H1 (cell line): Measurements from ENCODE around the gene CDKL4. TPM values are rescaled to one million over a fixed set of nuclear protein-coding genes. Genes with fewer than 3 reads are reported as not detected.

Source experiments
- CTCF ChIA-PET: fragments of 300-600 bp; sonication (Branson Sonifier 250); formaldehyde crosslinking; loops from one replicate; lab custom pipeline; 2021; ENCODE audit not compliant: partially characterized antibody; lab: Charles Lee
- POLR2A ChIA-PET: fragments of 300-600 bp; sonication (Branson Sonifier 250); formaldehyde crosslinking; loops from one replicate; lab custom pipeline; 2021; ENCODE audit warnings: inconsistent platforms; ENCODE audit not compliant: partially characterized antibody; lab: Charles Lee
- DNase-seq, 2 experiments: peaks; one replicate each; pipeline versions ENCODE4 v3.0.0 to v3.0.0-alpha.2; 2010 to 2022; ENCODE audit warnings: low spot score in 2 of 2, low read depth in 1 of 2, mixed read lengths in 1 of 2
- FAIRE-seq: peaks from 2 replicates; lab custom pipeline; 2011; peaks lifted over from hg19 to GRCh38; lab: Jason Lieb, UNC
- H2AFZ ChIP-seq: 2 replicates; pipeline ENCODE4 v1.8.1; 2012; ENCODE audit warnings: low read length, inconsistent platforms
- H2AK5ac ChIP-seq: 2 replicates; pipeline ENCODE4 v1.6.1; 2013; ENCODE audit warnings: low read depth, low read length
- H2BK120ac ChIP-seq: replicated peaks from 2 replicates; pipeline ENCODE3; 2013; ENCODE audit warnings: low read depth, low read length, inconsistent platforms
- H2BK12ac ChIP-seq: 2 replicates; pipeline ENCODE4 v1.6.1; 2013; ENCODE audit warnings: low read depth, low read length
- H2BK15ac ChIP-seq: 2 replicates; pipeline ENCODE4 v1.6.1; 2013; ENCODE audit warnings: low read length
- H2BK20ac ChIP-seq: 2 replicates; pipeline ENCODE4 v1.6.1; 2013; ENCODE audit warnings: low read length
- H2BK5ac ChIP-seq: 2 replicates; pipeline ENCODE4 v1.6.1; 2013; ENCODE audit warnings: low read depth, low read length
- H3K14ac ChIP-seq: 2 replicates; pipeline ENCODE4 v1.6.1; 2013; ENCODE audit warnings: inconsistent platforms; ENCODE audit not compliant: insufficient read length
- H3K18ac ChIP-seq: 2 replicates; pipeline ENCODE4 v1.6.1; 2013; ENCODE audit warnings: low read length; ENCODE audit errors: extremely low read depth
- H3K23ac ChIP-seq: 2 replicates; pipeline ENCODE4 v1.6.1; 2013; ENCODE audit warnings: inconsistent platforms; ENCODE audit not compliant: insufficient read length
- H3K23me2 ChIP-seq: 2 replicates; pipeline ENCODE4 v1.6.1; 2013; ENCODE audit warnings: low read depth, low read length
- H3K27ac ChIP-seq: 2 replicates; pipeline ENCODE4 v1.6.1; 2011; ENCODE audit warnings: low read depth, low read length, inconsistent platforms
- H3K27me3 ChIP-seq, 4 experiments: replicated peaks in 1 of 4; 1 replicate in 1 of 4; 2 replicates in 3 of 4; pipeline versions ENCODE4 v1.6.1 to v1.8.1; 2011 to 2013; ENCODE audit warnings: low read length in 3 of 4, mild to moderate bottlenecking in 3 of 4, inconsistent platforms in 2 of 4, mixed read lengths in 2 of 4, moderate library complexity in 1 of 4; ENCODE audit not compliant: control insufficient read depth in 3 of 4, insufficient read depth in 3 of 4; ENCODE audit errors: extremely low read depth in 1 of 4
- H3K36me3 ChIP-seq, 4 experiments: 2 replicates each; pipeline versions ENCODE4 v1.6.1 to v1.8.1; 2011 to 2013; ENCODE audit warnings: mild to moderate bottlenecking in 4 of 4, low read length in 3 of 4, moderate library complexity in 2 of 4, control low read depth in 1 of 4, inconsistent platforms in 1 of 4; ENCODE audit not compliant: insufficient read depth in 4 of 4, control insufficient read depth in 2 of 4
- H3K4ac ChIP-seq: replicated peaks from 2 replicates; pipeline ENCODE3; 2013; ENCODE audit warnings: low read length, low read depth, mixed read lengths, inconsistent platforms; ENCODE audit not compliant: insufficient read length
- H3K4me1 ChIP-seq, 4 experiments: replicated peaks in 1 of 4; 1 replicate in 1 of 4; 2 replicates in 3 of 4; pipeline versions ENCODE4 v1.6.1 to v1.8.1; 2011 to 2013; ENCODE audit warnings: low read length in 3 of 4, inconsistent platforms in 2 of 4, mixed read lengths in 1 of 4; ENCODE audit not compliant: insufficient read depth in 4 of 4, control insufficient read depth in 3 of 4
- H3K4me2 ChIP-seq, 2 experiments: 2 replicates each; pipeline versions ENCODE4 v1.6.1 to v1.8.1; 2011 to 2013; ENCODE audit warnings: low read depth in 2 of 2, low read length in 2 of 2, control low read depth in 1 of 2, inconsistent platforms in 1 of 2, mild to moderate bottlenecking in 1 of 2; ENCODE audit not compliant: insufficient read depth in 1 of 2
- H3K4me3 ChIP-seq, 4 experiments: fragments of 200-600, 300-600 bp in 1 of 4; sonication (generic), shearing (Covaris generic), sonication (Bioruptor Twin) in 1 of 4; 2 replicates each; pipeline versions ENCODE4 v1.5.1 to v1.8.1; 2011 to 2016; ENCODE audit warnings: low read length in 4 of 4, low read depth in 3 of 4, control low read depth in 2 of 4, inconsistent platforms in 2 of 4, mild to moderate bottlenecking in 2 of 4, mixed read lengths in 1 of 4, moderate library complexity in 1 of 4; ENCODE audit not compliant: insufficient read depth in 2 of 4; ENCODE audit errors: extremely low read depth in 1 of 4
- H3K56ac ChIP-seq: replicated peaks from 2 replicates; pipeline ENCODE3; 2013; ENCODE audit warnings: low read depth, mild to moderate bottlenecking, mixed read lengths, low read length, inconsistent platforms; ENCODE audit not compliant: insufficient read length
- H3K79me1 ChIP-seq: 2 replicates; pipeline ENCODE4 v1.6.1; 2013; ENCODE audit warnings: low read depth, low read length, control low read depth
- H3K79me2 ChIP-seq, 2 experiments: 2 replicates each; pipeline versions ENCODE4 v1.6.1 to v1.8.1; 2012 to 2013; ENCODE audit warnings: low read length in 2 of 2, mild to moderate bottlenecking in 2 of 2, inconsistent platforms in 1 of 2; ENCODE audit not compliant: insufficient read depth in 2 of 2, control insufficient read depth in 1 of 2
- H3K9ac ChIP-seq, 4 experiments: replicated peaks in 1 of 4; 1 replicate in 1 of 4; 2 replicates in 3 of 4; pipeline versions ENCODE4 v1.6.1 to v1.8.1; 2011 to 2013; ENCODE audit warnings: low read depth in 3 of 4, low read length in 3 of 4, control low read depth in 2 of 4, mild to moderate bottlenecking in 2 of 4, moderate library complexity in 2 of 4, inconsistent platforms in 1 of 4; ENCODE audit errors: extremely low read depth in 1 of 4
- H3K9me3 ChIP-seq, 2 experiments: 2 replicates each; pipeline versions ENCODE4 v1.6.1 to v1.8.1; 2012 to 2013; ENCODE audit warnings: mild to moderate bottlenecking in 2 of 2, moderate library complexity in 2 of 2, control low read depth in 1 of 2, inconsistent platforms in 1 of 2, low read depth in 1 of 2, low read length in 1 of 2, mixed read lengths in 1 of 2; ENCODE audit not compliant: insufficient read depth in 2 of 2
- H4K20me1 ChIP-seq, 2 experiments: replicated peaks in 1 of 2; 2 replicates each; pipeline versions ENCODE3 to v1.8.1; 2011 to 2013; ENCODE audit warnings: inconsistent platforms in 2 of 2, low read length in 2 of 2, mild to moderate bottlenecking in 1 of 2; ENCODE audit not compliant: insufficient read depth in 2 of 2, control insufficient read depth in 1 of 2
- H4K5ac ChIP-seq: 2 replicates; pipeline ENCODE4 v1.6.1; 2013; ENCODE audit warnings: low read length, low read depth, mixed read lengths, inconsistent platforms; ENCODE audit not compliant: insufficient read length
- H4K8ac ChIP-seq: 2 replicates; pipeline ENCODE4 v1.8.0; 2013; ENCODE audit warnings: mild to moderate bottlenecking, moderate library complexity, low read length, inconsistent platforms; ENCODE audit not compliant: insufficient read depth; ENCODE audit errors: extremely low read depth
- H4K91ac ChIP-seq: replicated peaks from 2 replicates; pipeline ENCODE3; 2013; ENCODE audit warnings: low read length, mixed read lengths, inconsistent platforms; ENCODE audit not compliant: insufficient read length
- WGBS, 2 experiments: shearing (Covaris generic) in 1 of 2; methylation state at CpG; one replicate each; pipeline versions ENCODE4 v1.1.6 to v1.1.7; 2013 to 2015; ENCODE audit warnings: low lambda C conversion rate in 2 of 2, mixed read lengths in 2 of 2, inconsistent platforms in 1 of 2, low coverage in 1 of 2, missing lambda C conversion rate in 1 of 2; ENCODE audit not compliant: insufficient replicate concordance in 2 of 2, insufficient coverage in 1 of 2, insufficient read length in 1 of 2; ENCODE audit errors: extremely low coverage in 1 of 2, missing lambda C conversion rate in 1 of 2; 5-methylcytosine and 5-hydroxymethylcytosine counted together
- polyA plus RNA-seq, 7 experiments: library from polyadenylated mRNA; depleted of rRNA in 3 of 7; stranded (reverse) in 5 of 7; unstranded in 2 of 7; fragments of >200 nt in 5 of 7; fragments of 200-250 nt in 2 of 7; gene quantifications; 1 replicate in 5 of 7; 2 replicates in 1 of 7; 4 replicates in 1 of 7; pipeline versions ENCODE4 v1.2.1 to v1.2.3, GENCODE V29; 2011 to 2013; ENCODE audit warnings: missing spikeins in 2 of 7, mixed read lengths in 2 of 7
- total RNA-seq: library from RNA; stranded (reverse); fragmentation: NEBNext Ultra II Directional; extraction: Animal tissue kit (Norgen Biotek cat#: 25700); gene quantifications from 2 replicates; pipeline ENCODE4 v1.2.1, GENCODE V29; 2021

Gene CDKL4
- total and polyA plus RNA-seq, 2 of the 8 experiments (the other 6 are each of a cell fraction or from before 2014, with no cell fraction given): not detected

GRCh38 chr2:39183673-39184072, 60.1 kb downstream of the CDKL4 start:
- H4K5ac ChIP-seq: no peak overlapping the region
- no peaks in the 10 kb centered on the region for H3K79me2 ChIP-seq
- H3K4ac ChIP-seq: no peak overlapping the region
- H3K18ac ChIP-seq: no peak overlapping the region
- no peak overlapping the region for H4K8ac ChIP-seq
- ChIA-PET CTCF (interaction anchor here (0.7 to 1.0 kb wide), 2 partner anchors 22 to 59 kb away, joined by 3 read pairs; no protein-coding TSS in a partner anchor), POLR2A (no interaction called here)
- no peaks in the 10 kb centered on the region for H3K79me1 ChIP-seq
- no peak overlapping the region for H3K23ac ChIP-seq
- no peaks in the 10 kb centered on the region for H3K27me3 ChIP-seq
- FAIRE-seq (no peak), DNase-seq (no peak)
- H3K9me3 ChIP-seq: no peaks in the 10 kb centered on the region
- no peak overlapping the region for H3K4me2 ChIP-seq
- no peak overlapping the region for H2BK20ac ChIP-seq
- no peaks in the 10 kb centered on the region for H3K36me3 ChIP-seq
- no peaks in the 10 kb centered on the region for H4K20me1 ChIP-seq
- H2BK15ac ChIP-seq: no peak overlapping the region
- H3K56ac ChIP-seq: no peak overlapping the region
- H2AK5ac ChIP-seq: no peak overlapping the region
- H3K27ac ChIP-seq: no peak overlapping the region
- H2BK120ac ChIP-seq: no peak overlapping the region
- WGBS, 2 experiments: 96% methylated on average over 2 of the region's 2 CpGs; no CpG with 5 or more reads in 1 of the 2 experiments
- no peak overlapping the region for H3K9ac ChIP-seq
- H2BK5ac ChIP-seq: no peak overlapping the region
- H3K4me3 ChIP-seq: no peak overlapping the region
- no peak overlapping the region for H2AFZ ChIP-seq
- H3K14ac ChIP-seq: no peak overlapping the region
- H3K23me2 ChIP-seq: no peaks in the 10 kb centered on the region
- no peaks in the 10 kb centered on the region for H3K4me1 ChIP-seq
- no peak overlapping the region for H4K91ac ChIP-seq
- no peak overlapping the region for H2BK12ac ChIP-seq
